ENCODE measurements around the gene OLA1.

GRCh38 chr2:174166261-174166660 lies 82.1 kb downstream of the OLA1 start:
- no peak for TF ChIP-seq CTCF (IDR thresholded peaks at IDR 0.05)
- no peak for TF ChIP-seq EP300 (IDR thresholded peaks at IDR 0.05)
- TF ChIP-seq POLR2A (IDR thresholded peaks at IDR 0.05), result no peak

Measured in sigmoid colon (tissue), 4 donors.